NCI-H1092 (cell line): ENCODE data around the gene MRLN.
"Not testable (repeated sequence)": the region's sequence is repeated elsewhere in the genome, so short reads cannot be mapped to it uniquely, and the experiment has no call there.

Experiments
- DNase-seq: peaks from one replicate; lab custom pipeline; 2025; lab: John Stamatoyannopoulos, UW

Gene MRLN

DNA sequence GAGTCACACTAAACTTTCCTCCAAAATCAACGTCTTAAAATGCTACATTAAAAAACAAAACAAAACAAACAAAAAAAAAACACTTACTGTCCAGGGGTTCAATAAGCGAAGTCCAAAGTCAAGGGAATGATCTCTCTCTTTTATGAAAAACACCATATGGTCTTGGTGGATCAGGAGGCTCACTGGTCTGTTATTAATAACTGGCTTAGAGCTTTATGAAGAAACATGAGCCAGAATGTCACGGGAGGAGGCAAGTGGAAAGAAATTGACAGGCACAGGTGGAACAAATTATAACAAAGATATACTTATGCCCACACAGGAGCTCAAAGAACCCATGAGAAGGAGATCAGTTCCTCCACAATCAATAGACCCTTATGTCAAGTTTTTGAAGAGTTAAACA is at the start of gene MRLN:
Gene MRLN, minus strand, starts transcription at position 189 of the 400 bp plus-strand sequence.
- DNase-seq, result no peak

DNA sequence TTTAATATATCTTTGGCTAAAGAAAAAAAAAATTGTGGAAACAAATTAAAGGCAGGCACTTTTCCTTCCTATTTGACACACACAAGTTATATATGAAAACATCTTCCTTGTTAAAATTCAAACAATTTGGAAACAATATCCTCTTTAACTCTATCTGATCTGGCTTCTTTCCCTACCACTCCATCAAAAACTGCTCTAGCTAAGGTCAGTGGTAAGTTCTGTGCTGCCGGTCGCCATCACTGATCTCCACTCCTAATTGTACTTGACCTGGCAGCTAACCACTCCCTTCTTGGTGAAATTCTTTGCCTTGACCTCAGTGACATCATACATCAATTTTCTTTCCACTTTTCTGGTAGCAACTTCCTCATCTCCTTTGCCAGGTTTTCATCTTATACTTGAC is 47.9 kb upstream of the MRLN start:
- no peak for DNase-seq

DNA sequence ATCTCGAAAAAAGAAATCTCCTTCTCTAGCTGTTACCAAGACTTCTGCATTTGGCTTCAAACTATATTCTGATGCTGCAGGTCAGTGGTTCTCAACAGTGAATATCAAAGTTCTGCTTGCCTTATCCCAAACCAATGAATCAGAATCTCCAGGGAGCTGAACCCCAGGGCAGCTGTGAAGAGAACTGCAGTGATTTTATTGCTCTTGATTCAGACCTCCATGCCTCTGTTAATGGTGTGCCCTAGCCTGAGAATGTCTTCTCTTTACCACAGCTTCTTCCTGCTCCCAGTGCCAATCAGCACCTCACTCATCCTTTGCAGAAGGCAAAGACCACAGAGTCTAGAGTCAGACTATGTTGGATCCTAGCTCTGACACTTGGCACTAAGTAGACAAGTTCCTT is 46.2 kb upstream of the MRLN start:
- DNase-seq, result no peak

DNA sequence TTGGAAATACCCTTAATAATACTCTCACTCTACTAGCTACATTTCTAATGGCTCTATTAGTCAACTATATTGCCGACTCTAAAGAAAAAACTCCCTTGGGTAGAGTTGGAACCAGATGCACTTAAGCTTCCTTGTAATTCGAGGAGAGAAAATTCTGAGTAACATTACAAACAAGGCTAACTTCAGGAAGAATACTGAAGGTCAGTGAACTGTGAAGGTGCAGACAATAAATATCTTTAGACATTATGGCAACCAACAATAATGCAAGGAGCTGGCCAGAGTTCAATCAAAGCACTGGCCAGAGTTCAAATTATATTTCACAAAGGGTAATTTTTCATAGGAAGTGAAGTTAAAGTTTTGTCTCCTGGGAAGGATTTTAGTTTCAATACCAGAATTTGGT is 40.7 kb upstream of the MRLN start:
- no peak for DNase-seq

DNA sequence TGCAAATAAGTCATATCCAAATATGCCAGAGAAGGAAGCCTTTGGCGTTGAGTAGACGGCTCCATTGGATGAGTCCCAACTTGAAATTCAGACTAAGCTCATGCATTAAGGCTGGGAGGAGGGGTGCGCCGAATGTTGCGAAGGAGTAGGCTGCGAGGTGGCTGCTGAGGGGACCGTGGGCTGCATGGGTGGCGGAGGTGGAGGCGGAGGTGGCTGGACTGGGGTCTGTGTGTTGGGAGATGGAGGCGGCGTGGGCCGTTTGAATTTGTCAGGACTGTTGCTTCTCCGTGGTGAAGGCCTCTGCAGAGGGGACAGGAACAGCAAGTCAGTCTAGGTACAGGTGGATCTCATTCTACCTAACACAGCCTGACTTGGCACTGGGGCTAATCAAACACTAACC is 39.6 kb upstream of the MRLN start:
- DNase-seq, result no peak

DNA sequence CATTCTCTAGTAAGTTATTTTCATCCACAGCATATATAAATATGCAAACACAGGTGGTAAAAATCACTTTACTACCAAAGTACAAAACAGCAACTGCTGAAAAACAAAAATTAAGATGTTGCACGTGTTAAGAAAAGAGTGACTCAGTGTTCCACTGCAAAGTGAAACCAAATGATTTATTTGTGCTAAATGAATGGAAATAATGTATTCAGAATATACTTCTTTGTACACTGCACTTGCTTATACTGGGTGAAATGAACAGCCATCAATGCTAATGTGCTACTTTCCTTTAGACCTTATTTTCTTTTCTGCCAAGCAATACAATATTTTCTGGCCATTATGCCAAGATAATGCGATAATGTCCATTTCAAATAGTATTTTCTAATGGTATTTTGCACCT is 38.3 kb upstream of the MRLN start:
- DNase-seq, result no peak

DNA sequence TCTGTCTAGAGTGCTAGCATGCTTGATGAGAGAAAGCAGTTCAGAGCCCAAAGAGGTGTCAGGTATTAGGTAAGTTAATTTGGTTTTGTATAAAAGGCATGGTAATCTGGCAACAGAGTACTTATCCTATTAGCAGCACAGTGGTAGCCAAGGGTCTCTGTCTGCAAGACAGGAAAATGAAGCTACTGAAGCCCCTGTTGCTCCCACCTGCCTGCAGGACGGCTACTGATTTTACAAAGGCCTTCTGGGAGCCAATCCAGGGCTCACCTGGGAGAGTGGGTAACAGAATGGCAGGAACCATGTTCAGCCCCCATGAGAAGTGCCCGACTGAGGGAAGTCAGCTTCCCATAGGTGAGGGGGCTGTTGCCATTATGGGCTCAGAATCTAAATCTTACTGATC is 36.8 kb upstream of the MRLN start:
- not testable (repeated sequence) for DNase-seq

DNA sequence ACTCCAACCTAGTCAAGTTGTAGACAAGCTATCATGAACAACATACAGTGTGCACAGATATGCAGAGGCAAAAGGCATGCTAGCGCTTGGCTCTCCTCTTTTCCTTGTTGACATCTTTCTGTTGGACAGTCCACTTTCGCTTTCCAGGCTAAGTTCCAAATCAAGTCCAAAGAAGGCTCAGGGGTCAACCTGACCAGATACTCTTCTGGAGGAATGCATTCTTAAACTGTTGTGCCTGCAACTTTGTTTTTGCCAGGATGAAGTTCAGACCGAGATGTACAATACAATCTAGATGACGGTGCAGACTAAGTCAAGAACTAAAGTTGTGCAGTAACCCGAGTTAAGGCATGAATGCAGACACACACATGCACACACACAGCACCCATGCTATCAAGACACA is 35.7 kb upstream of the MRLN start:
- not testable (repeated sequence) for DNase-seq

DNA sequence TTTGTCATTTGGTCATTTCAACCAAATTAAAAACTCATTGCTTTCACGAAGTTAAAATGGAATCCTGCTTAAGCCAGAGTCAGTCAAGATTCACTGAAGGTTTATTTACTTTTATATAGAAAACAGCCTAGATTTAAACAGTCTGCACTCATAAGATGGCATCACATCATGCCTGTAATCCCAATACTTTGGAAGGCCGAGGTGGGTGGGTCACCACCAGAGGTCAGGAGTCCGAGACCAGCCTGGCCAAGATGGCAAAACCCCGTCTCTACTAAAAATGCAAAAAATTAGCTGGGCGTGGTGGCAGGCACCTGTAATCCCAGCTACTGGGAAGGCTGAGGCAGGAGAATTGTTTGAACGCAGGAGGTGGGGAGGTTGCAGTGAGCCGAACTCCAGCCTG is 33.8 kb upstream of the MRLN start:
- DNase-seq, result not testable (repeated sequence)

DNA sequence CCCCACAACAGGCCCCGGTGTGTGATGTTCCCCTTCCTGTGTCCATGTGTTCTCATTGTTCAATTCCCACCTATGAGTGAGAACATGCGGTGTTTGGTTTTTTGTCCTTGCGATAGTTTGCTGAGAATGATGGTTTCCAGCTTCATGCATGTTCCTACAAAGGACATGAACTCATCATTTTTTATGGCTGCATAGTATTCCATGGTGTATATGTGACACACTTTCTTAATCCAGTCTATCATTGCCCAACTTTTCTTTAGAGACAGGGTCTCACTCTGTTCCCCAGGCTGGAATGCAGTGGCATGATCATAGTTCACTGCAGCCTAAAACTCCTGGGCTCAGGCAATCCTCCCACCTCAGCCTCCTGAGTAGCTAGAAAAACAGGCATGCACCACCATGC is 32.2 kb upstream of the MRLN start:
- DNase-seq, result not testable (repeated sequence)

DNA sequence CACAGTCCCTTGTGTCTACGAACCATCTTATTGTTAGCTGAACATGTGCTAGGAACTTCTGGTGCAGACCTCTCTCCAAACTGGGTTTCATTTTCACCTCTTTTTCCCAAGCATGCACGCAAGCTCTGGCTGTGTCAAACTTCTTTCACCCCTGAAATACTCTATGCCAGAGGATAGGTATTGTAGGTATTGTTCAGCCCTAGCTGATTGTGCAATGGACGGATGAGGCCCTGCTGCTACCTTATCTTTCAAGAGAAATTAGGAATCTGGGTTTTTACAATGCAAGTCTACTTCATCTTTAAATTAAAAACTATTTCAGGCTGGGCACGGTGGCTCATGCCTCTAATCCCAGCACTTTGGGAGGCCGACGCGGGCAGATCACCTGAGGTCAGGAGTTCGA is 28.3 kb upstream of the MRLN start:
- DNase-seq, result no peak

DNA sequence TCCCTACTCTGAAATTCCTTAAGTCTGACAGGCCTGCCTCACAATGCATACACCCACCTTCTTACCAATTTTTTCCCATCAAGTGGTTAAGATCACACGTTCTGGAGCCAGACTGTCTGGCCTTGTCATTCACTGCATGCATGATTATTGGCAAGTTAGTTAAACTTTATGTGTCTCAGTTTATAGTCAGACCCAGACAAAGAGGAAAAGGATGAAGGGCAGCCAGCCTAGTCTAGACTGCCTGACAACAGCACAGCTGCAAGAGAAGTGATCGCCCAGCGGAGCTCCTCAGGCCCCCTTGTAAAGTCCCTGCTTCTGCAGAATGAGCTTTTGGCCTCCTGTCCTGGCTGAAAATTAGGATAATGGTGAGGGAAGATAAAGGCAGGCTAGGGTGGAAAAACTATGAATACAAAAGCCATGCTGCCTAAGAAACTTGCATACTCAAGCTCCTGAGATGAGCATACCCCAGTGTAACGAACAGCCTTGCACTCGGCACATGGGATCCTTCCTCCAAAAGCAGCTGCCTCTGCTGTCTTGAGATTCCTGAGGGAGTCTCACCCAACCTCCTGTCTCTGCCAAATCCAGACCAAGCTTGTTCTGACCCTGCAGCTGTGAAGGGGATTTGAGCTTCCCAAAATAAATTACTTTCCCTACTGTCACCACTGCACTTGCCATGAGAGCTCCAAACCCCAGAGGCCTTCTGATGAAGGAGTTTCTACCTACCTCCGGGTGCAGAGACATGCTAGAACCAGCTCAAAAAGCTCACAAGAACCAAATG is 26.7 kb upstream of the MRLN start:
- DNase-seq, result no peak

DNA sequence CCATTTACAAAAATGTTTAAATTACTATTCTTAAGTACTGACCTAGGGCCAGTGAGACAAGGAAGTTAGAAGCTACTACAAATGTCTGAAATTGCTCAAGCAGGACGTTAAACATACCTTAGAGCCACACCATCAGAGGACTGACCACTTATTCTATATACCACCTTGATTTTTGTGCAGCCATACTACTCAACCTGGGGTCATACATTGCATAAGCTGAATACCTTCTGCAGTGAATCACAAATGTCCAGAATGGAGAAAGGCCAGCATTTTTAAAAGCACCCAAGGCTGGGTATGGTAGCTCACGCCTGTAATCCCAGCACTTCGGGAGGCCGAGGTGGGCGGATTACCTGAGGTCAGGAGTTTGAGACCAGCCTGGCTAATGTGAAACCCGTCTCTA is 21.2 kb upstream of the MRLN start:
- DNase-seq, result no peak

DNA sequence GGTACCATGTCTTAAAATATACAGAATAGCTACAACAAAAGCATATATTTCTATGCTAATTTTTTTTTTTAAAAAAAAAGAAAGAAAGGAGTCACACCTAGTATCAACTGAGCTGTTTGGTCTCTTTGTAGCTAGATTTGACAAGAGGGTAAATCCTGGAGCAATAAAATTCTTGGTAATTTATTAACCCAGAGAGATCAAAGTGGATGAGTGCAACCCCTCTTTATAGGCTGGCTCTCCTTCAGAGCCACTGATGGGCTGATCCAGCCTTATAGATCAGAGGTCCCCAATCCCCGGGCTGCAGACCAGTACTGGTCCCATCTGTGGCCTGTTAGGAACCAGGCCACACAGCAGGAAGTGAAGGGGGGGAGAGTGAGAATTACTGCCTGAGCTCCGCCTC is 19.8 kb upstream of the MRLN start:
- no peak for DNase-seq

DNA sequence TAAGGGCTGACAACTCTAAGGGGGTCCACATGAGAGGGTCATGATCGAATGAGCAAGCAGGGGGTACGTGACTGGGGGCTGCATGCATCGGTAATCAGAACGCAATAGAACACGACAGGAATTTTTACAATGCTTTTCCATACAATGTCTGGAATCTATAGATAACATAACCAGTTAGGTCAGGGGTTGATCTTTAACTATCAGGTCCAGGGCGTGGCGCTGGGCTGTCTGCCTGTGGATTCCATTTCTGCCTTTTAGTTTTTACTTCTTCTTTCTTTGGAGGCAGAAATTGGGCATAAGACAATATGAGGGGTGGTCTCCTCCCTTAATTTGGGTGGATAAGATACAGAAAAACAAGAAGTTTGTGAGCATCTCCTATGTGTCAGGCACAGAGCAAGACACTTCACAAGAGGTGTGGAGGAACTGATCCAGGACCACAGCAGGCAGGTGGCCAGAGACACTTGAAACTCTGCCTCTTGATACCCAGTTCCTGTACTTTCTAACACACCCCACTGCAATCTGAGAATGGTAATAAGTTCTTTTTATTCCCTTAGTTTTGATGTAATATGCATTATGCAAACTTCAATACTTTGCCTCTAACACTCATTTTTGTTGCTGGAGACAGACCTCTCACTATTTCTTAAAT is 18.0 kb upstream of the MRLN start:
- DNase-seq, result no peak

DNA sequence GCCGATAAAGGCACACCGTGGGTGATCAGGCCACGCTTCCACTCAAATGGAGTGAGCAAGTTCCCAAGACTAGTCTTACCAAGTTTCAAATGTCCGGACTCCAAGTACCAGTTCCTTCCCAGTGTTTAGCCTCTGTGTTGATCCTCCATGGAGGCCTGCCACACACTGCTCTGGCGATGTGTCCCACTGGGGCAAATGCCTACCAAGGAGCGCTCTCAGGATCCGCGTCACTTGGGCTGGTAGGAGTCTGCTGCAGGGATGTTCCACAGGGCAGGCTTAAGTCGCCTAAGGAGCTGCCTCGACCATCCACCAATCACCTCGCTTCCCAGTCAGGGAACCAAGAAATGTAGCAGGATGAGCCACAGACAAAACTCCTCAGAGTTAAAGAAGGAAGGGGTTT is 17.4 kb upstream of the MRLN start:
- DNase-seq, result no peak

DNA sequence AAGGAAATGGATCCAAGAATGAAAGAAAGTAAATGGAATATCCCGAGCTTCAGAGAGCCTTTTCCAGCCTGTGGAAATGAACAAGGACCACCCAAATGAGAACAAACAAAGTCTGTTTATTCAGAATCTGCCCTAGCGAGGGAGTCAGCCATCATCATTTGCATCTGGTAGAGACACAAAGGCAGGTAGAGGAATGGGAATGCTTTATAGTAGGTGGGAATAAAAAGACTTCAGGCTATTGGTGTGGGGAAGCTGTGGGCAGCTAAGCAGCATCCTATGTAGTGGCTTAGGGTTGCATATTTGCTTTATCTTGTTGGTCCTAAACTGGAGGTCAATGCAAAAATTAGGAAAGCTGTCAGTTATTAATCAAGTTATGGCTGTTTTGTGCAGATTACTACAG is 9.2 kb upstream of the MRLN start:
- DNase-seq, result no peak

DNA sequence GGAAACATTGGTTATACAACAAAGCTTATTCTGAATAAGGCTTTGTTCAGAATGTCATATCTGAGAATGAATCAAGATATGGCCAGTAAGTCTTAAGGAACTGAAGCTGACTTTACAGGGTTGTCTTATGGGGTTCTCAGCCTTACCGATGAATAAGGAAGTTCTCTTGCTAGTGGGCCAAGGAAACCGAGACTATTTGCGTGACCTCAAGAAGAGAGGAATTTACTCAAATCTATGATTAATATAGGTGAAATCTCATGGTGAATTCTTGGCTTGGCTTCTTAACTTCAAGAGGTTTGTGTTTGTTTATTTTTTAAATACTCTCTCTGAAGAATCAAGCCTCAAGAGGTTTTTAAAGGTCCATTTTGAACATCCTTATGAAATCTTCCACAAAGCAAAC is 4.7 kb upstream of the MRLN start:
- DNase-seq, result no peak

DNA sequence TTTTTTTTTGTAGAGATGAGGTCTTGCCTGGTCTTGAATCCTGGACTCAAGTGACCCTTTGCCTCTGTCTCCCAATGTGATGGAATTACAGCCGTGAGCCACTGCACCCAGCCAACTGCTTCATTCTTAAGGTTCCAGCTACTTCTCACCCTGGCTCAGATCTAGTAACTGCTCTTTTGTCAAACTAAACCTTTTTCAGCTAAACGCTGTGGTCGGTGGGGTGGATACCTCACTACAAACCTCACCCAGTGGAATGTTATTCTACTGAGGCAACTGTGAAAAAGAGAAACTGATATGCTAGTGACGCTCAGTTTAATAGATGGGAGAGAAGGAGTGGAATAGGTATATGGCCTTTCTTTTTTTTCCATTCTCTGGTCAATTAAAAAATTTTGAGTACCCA is 1.7 kb upstream of the MRLN start:
- DNase-seq, result no peak

DNA sequence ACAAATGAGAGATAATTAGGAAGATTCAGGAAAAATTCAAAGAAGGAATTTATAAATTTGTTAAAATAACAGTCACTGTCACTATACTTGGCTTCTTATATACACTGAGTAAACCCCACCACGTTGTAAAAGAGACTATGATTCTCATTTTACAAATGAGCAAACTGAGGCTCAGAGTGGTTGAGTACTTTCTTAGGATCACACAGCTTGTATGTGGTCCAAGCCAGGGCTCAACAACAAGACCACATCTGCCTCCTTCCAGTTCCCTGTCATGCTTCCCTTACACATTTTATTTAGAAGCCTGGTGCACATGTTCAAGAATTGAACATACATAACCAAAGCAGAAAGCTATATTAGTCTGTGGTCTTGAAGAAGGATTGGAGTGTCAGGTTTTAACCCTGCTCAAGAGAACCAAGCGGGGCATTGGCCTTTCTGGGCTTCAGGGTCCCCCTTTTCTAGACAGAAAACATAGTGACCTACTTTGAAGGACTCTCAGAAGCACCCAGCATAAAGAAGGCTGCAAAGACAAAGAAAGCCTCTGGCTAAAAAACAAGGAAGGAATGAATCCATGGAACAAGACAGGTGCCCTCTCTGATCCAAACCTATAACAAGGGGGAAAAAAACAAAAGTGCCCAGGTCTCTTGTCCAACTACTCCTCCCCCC is 846 bp downstream of the MRLN start:
- no peak for DNase-seq

DNA sequence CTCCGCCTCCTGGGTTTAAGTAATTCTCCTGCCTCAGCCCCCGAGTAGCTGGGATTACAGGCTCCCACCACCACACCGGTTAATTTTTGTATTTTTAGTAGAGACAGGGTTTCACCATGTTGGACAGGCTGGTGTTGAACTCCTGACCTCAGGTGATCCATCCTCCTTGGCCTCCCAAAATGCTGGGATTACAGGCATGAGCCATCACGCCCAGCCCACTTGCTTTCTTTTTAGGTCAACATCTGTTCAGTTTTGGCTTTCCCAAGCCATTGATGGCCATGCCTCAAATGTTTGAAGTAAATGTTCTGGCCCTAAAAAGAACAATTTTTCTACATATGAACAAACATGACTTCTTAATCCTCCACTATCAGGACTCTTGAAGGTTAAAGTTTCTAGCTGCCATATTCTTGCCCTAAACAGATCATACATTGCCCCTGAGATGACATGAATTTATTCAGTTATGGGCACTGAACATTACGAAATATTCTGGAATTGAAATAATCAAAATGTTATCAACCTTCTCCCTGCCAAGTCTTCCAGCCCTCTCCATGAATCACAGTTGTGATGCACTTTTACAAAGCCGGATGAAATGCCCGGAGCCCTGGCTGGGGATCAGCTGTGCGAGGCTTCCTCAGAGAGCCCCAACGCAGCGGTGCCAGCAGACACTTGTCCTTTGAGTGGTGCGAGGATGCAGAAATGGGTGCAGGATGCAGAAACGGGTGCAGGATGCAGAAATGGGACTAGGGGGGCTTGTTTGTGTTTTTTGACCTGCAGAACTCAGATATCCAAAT is 2.9 kb downstream of the MRLN start:
- DNase-seq, result no peak

DNA sequence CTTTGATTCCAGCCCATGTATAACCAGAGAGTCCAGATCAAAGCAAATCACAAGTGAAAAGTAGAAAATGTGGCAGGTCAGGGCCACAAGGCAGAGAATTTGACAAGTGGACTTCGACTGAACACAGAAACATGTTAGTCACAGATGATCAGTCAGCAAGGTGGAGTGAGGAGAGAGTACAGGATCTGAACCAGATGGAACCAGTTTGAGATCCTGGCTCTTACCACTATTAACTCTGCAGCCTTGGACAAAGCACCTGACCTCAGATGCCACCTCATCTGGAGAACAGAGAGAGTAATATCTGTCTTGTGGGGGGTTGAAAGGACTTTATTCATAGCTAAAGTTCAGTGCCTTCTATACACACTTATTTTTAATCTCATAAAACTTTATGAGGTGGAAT is 4.4 kb downstream of the MRLN start:
- DNase-seq, result no peak
